ENCODE results near the gene CLIP2. TPM values are rescaled to one million over a fixed set of nuclear protein-coding genes. Genes with fewer than 3 reads are reported as not detected.

CLIP2 gene
- total RNA-seq, 1 experiment from 2014 or later, result 21.6 TPM

- Histone ChIP-seq H3K14ac (ENCODE audit: insufficient read depth, low read length) (no peak overlapping the region; the same call in 1 of the 2 replicates), H3K9ac (ENCODE audit: extremely low read depth, insufficient read length, low read length) (no peak overlapping the region), H3K27me3 (ENCODE audit: insufficient read depth, low read length) (no peaks in the 10 kb centered on the region), H3K79me1 (ENCODE audit: insufficient read depth, low read depth, low read length, poor library complexity, severe bottlenecking) (no peaks in the 10 kb centered on the region), H4K8ac (replicated peaks; ENCODE audit: insufficient read length, low read depth, low read length) (no peak overlapping the region), H4K91ac (ENCODE audit: insufficient read length, low read depth, low read length) (no peak overlapping the region), H2BK15ac (ENCODE audit: low read depth, low read length) (no peak overlapping the region), H2BK12ac (ENCODE audit: insufficient read length, low read depth, low read length) (no peak overlapping the region), H3K18ac (ENCODE audit: insufficient read length, low read depth, low read length) (no peak overlapping the region), H3K23ac (ENCODE audit: insufficient read length, low read depth, low read length) (no peak overlapping the region), H3K4me1 (ENCODE audit: insufficient read depth, low read length) (no peaks in the 10 kb centered on the region; the same call in 1 of the 2 replicates), H4K20me1 (ENCODE audit: control insufficient read depth, insufficient read depth, insufficient read length) (no peaks in the 10 kb centered on the region), H3K4me2 (ENCODE audit: insufficient read depth, insufficient read length, low read length) (no peak overlapping the region), H2BK120ac (ENCODE audit: low read depth, low read length, poor library complexity, severe bottlenecking) (no peak overlapping the region), H2AFZ (ENCODE audit: low read length) (no peak overlapping the region), H3K79me2 (ENCODE audit: insufficient read depth, low read length) (no peaks in the 10 kb centered on the region), H3K9me3 (ENCODE audit: control insufficient read depth, low read depth, low read length) (no peaks in the 10 kb centered on the region), H3K27ac (ENCODE audit: insufficient read length, low read depth, low read length) (no peak overlapping the region), H2AK5ac (ENCODE audit: insufficient read length, low read length) (no peak overlapping the region), H3K56ac (ENCODE audit: insufficient read length, low read depth, low read length) (no peak overlapping the region), H3K4ac (ENCODE audit: low read depth, low read length) (no peak overlapping the region), H2BK20ac (ENCODE audit: low read depth, low read length, poor library complexity, severe bottlenecking) (no peak overlapping the region), H4K5ac (ENCODE audit: insufficient read length, low read depth, low read length) (no peak overlapping the region), H3K23me2 (ENCODE audit: insufficient read length, low read depth, low read length, poor library complexity, severe bottlenecking) (no peaks in the 10 kb centered on the region), H2BK5ac (ENCODE audit: insufficient read length, low read length) (no peak overlapping the region), H3T11ph (ENCODE audit: low read length) (no peak overlapping the region)
- no peak for TF ChIP-seq CTCF (conservative IDR thresholded peaks at IDR 0.05)
- H3K4me3 Mint-ChIP-seq, result no peak overlapping the region; a peak in 1 of 5 replicates
- peak overlapping the region in 1 of 3 experiments; percentile 27; a peak in 1 of 7 replicates for H3K27ac Mint-ChIP-seq
- H3K36me3 Mint-ChIP-seq (ENCODE audit: insufficient read depth in 1 of 3, low read depth in 3 of 3), result peaks cover 20 to 37% (median 29%) of the 10 kb centered on the region in 3 experiments
- H3K9me3 Mint-ChIP-seq, result no peaks in the 10 kb centered on the region
- DNase-seq, result no peak
- H3K4me1 Mint-ChIP-seq, result peaks cover 2 to 9% of the 10 kb centered on the region in 2 experiments
- H3K27me3 Mint-ChIP-seq (ENCODE audit: low read depth), result no peaks in the 10 kb centered on the region
- WGBS (ENCODE audit: extremely low coverage, insufficient read length, low lambda C conversion rate), result no CpG with 5 or more reads among the region's 6 CpGs
These were observed 109.8 kb downstream of the CLIP2 start for GRCh38 chr7:74399006-74399405.

All from H9 (cell line).